ENCODE measurements around the gene RNFT2. TPM values are rescaled to one million over a fixed set of nuclear protein-coding genes. Genes with fewer than 3 reads are reported as not detected.

The RNFT2 gene
- polyA plus RNA-seq, 2 of the 4 experiments (the other 2 are of a cell fraction), result 2.6 to 7.2 TPM

GRCh38 chr12:116837097-116837496 is 99.0 kb downstream of the RNFT2 start (continued):
- no peak for TF ChIP-seq ELK1 (IDR thresholded peaks at IDR 0.05; ENCODE audit: low read depth, low read length)

GRCh38 chr12:116838365-116838764 is 100.2 kb downstream of the RNFT2 start:
- H3K4me1 ChIP-seq, result no peaks in the 10 kb centered on the region
- ATAC-seq, result no peak
- FAIRE-seq, result no peak
- no peak for DNase-seq (ENCODE audit: low read depth in 1 of 2, low spot score in 1 of 2)
- H3K9me3 ChIP-seq, result no peaks in the 10 kb centered on the region
- ChIA-PET CTCF (interaction anchor here (1.7 kb wide), 1 partner anchor 18 kb away, joined by 5 read pairs; no protein-coding TSS in a partner anchor), POLR2A (no interaction called here)
- H3K4me2 ChIP-seq, result no peak overlapping the region
- H3K4me3 ChIP-seq, result no peak overlapping the region
- TF ChIP-seq SMC3 (IDR thresholded peaks at IDR 0.05), result no peak
- no peak for TF ChIP-seq CEBPB (IDR thresholded peaks at IDR 0.05)
- TF ChIP-seq PHF8 (IDR thresholded peaks at IDR 0.05; ENCODE audit: borderline replicate concordance, low read depth), result no peak
- TF ChIP-seq JUNB (IDR thresholded peaks at IDR 0.05), result no peak
- no peak for TF ChIP-seq ZFP36 (IDR thresholded peaks at IDR 0.05; ENCODE audit: borderline replicate concordance, partially characterized antibody)
- TF ChIP-seq HOXB13 (CRISPR knock-in tag; IDR thresholded peaks at IDR 0.05; ENCODE audit: low read depth), result no peak
- TF ChIP-seq RARB (CRISPR knock-in tag; IDR thresholded peaks at IDR 0.05), result no peak
- no peak for TF ChIP-seq BHLHE40 (IDR thresholded peaks at IDR 0.05; ENCODE audit: low read depth, low read length)
- TF ChIP-seq RCOR1 (IDR thresholded peaks at IDR 0.05; ENCODE audit: low read depth, low read length), result no peak
- TF ChIP-seq MAFK (IDR thresholded peaks at IDR 0.05; ENCODE audit: partially characterized antibody), result no peak
- TF ChIP-seq RAD21 (conservative IDR thresholded peaks at IDR 0.05 in 1 of 2, IDR thresholded peaks at IDR 0.05 in 1 of 2), result no peak
- no peak for TF ChIP-seq HOXA7 (CRISPR knock-in tag; IDR thresholded peaks at IDR 0.05)
- no peak for TF ChIP-seq ESRRA (IDR thresholded peaks at IDR 0.05; ENCODE audit: borderline replicate concordance, low read length)
- no peak for TF ChIP-seq HOXB5 (CRISPR knock-in tag; IDR thresholded peaks at IDR 0.05)
- TF ChIP-seq ATOH8 (CRISPR knock-in tag; IDR thresholded peaks at IDR 0.05; ENCODE audit: low read depth), result no peak
- no peak for TF ChIP-seq CBX2 (IDR thresholded peaks at IDR 0.05; ENCODE audit: borderline replicate concordance, low read depth)
- TF ChIP-seq KDM1A (IDR thresholded peaks at IDR 0.05; ENCODE audit: low read depth), result no peak
- no peak for TF ChIP-seq SREBF2 (IDR thresholded peaks at IDR 0.05)
- H3K27ac ChIP-seq, result no peak overlapping the region
- 66% methylated on average over 4 of the region's 4 CpGs for WGBS (ENCODE audit: missing lambda C conversion rate)

GRCh38 chr12:116839287-116839830 is 101.2 kb downstream of the RNFT2 start:
- POLR2A ChIA-PET, result no interaction called here
- DNase-seq (ENCODE audit: low read depth in 1 of 2, low spot score in 1 of 2), result no peak
- TF ChIP-seq HEYL (CRISPR knock-in tag; IDR thresholded peaks at IDR 0.05) (no peak), EHMT2 (IDR thresholded peaks at IDR 0.05; ENCODE audit: low read depth) (no peak), CEBPB (IDR thresholded peaks at IDR 0.05) (no peak), HOXA7 (CRISPR knock-in tag; IDR thresholded peaks at IDR 0.05) (no peak), HOXB5 (CRISPR knock-in tag; IDR thresholded peaks at IDR 0.05) (no peak), ATOH8 (CRISPR knock-in tag; IDR thresholded peaks at IDR 0.05; ENCODE audit: low read depth) (no peak), BHLHE40 (IDR thresholded peaks at IDR 0.05; ENCODE audit: low read depth, low read length) (no peak), E2F6 (IDR thresholded peaks at IDR 0.05; ENCODE audit: borderline replicate concordance, low read depth) (no peak), ELK1 (IDR thresholded peaks at IDR 0.05; ENCODE audit: low read depth, low read length) (no peak), RNF2 (IDR thresholded peaks at IDR 0.05; ENCODE audit: borderline replicate concordance, low read depth) (no peak), FOXS1 (CRISPR knock-in tag; IDR thresholded peaks at IDR 0.05) (no peak), REST (IDR thresholded peaks at IDR 0.05) (no peak), RFX5 (IDR thresholded peaks at IDR 0.05) (no peak), EP300 (IDR thresholded peaks at IDR 0.05) (no peak)

More at GRCh38 chr12:116839287-116839830, 101.2 kb downstream of the RNFT2 start:
- ATAC-seq (no peak; a peak in 1 of 6 replicates), FAIRE-seq (no peak)
- no peak overlapping the region for H3K4me2 ChIP-seq
- no peak overlapping the region for H3K4me3 ChIP-seq
- no peaks in the 10 kb centered on the region for H3K9me3 ChIP-seq
- CTCF ChIA-PET, result interaction anchor here (1.7 kb wide), 1 partner anchor 17 kb away, joined by 5 read pairs; no protein-coding TSS in a partner anchor
- no peak overlapping the region for H3K27ac ChIP-seq
- WGBS (ENCODE audit: missing lambda C conversion rate), result 71% methylated on average over 2 of the region's 3 CpGs
- H3K4me1 ChIP-seq, result no peaks in the 10 kb centered on the region
